Kidney tubule cell (primary cell): ENCODE measurements around the gene FKBP5.
"Not testable (repeated sequence)": the region's sequence is repeated elsewhere in the genome, so short reads cannot be mapped to it uniquely, and the experiment has no call there.

Source experiments
- DNase-seq: peaks from one replicate; pipeline ENCODE4 v3.0.0-alpha.2; 2018; ENCODE audit warnings: low spot score

The FKBP5 gene

GRCh38 chr6:35609588-35609987, 79.1 kb downstream of the FKBP5 start:
- DNase-seq, result no peak

GRCh38 chr6:35607517-35608233, 81.0 kb downstream of the FKBP5 start:
- no peak for DNase-seq

GRCh38 chr6:35605600-35605999, 83.1 kb downstream of the FKBP5 start:
- no peak for DNase-seq

- peak; percentile 16 for DNase-seq
Measured at GRCh38 chr6:35603326-35604202, 85.2 kb downstream of the FKBP5 start.

GRCh38 chr6:35602133-35602946, 86.4 kb downstream of the FKBP5 start:
- no peak for DNase-seq

- peak; percentile 74 for DNase-seq
Measured at GRCh38 chr6:35601331-35602132, 87.2 kb downstream of the FKBP5 start.

GRCh38 chr6:35600659-35601125, 88.0 kb downstream of the FKBP5 start:
- no peak for DNase-seq

GRCh38 chr6:35599761-35600658, 88.7 kb downstream of the FKBP5 start:
- no peak for DNase-seq

- DNase-seq, result not testable (repeated sequence)
Measured at GRCh38 chr6:35598621-35599020, 90.1 kb downstream of the FKBP5 start.

- peak; percentile 75 for DNase-seq
Measured at GRCh38 chr6:35596448-35597442, 92.0 kb downstream of the FKBP5 start.

GRCh38 chr6:35594503-35595186, 94.1 kb downstream of the FKBP5 start:
- no peak for DNase-seq

GRCh38 chr6:35592178-35592577, 96.5 kb downstream of the FKBP5 start:
- DNase-seq, result no peak

GRCh38 chr6:35590622-35591066, 98.1 kb downstream of the FKBP5 start:
- no peak for DNase-seq

GRCh38 chr6:35589904-35590303, 98.8 kb downstream of the FKBP5 start:
- DNase-seq, result no peak

GRCh38 chr6:35589201-35589739, 99.4 kb downstream of the FKBP5 start:
- no peak for DNase-seq

- DNase-seq, result no peak
Measured at GRCh38 chr6:35587167-35587566, 101.5 kb downstream of the FKBP5 start.

- no peak for DNase-seq
Measured at GRCh38 chr6:35586542-35586941, 102.2 kb downstream of the FKBP5 start.

GRCh38 chr6:35585658-35586057, 103.1 kb downstream of the FKBP5 start:
- DNase-seq, result no peak
